GM10847 (cell line): Measurements from ENCODE around the gene PDLIM3.

Experiments used
- POLR2A ChIP-seq: IDR thresholded peaks from 2 replicates; pipeline ENCODE4 v1.6.1; 2011; ENCODE audit not compliant: insufficient read length; ENCODE audit errors: extremely low read depth

PDLIM3 gene

DNA sequence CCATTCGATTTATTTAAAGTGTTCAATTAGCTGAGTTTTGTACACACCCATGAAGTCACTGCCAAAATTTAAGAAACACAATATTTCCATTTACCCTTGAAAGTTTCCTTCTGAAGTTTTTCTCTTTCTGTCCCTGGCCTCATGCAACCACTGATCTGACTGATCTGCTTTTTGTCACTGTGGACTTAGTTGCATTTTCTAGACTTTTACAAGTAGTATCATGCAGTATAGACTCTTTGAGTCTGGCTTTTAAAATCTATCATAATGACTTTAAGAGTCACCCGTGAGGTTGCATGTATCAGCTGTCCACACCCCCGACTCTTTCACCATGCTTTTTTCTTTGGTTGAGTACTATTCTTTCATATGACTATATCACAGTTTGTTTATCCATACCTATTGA lies 29.0 kb upstream of the PDLIM3 start:
- no peak for TF ChIP-seq POLR2A

DNA sequence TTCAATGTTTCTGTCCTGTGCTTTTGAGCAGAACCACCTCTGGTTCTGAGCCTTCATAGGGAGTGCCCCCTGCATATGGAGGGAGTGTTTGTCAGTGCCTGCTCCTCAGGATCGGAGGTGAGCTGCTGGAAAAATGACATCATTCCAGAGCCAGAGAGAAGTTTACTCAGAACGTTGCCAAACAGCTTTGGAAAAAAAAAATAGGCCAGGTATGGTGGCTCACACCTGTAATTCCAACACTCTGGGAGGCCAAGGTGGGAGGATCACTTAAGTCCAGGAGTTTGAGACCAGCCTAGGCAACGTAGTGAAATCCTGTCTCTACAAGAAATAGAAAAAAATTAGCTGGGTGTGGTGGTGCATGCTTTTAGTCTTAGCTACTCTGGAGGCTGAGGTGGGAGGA lies 27.2 kb upstream of the PDLIM3 start:
- no peak for TF ChIP-seq POLR2A

DNA sequence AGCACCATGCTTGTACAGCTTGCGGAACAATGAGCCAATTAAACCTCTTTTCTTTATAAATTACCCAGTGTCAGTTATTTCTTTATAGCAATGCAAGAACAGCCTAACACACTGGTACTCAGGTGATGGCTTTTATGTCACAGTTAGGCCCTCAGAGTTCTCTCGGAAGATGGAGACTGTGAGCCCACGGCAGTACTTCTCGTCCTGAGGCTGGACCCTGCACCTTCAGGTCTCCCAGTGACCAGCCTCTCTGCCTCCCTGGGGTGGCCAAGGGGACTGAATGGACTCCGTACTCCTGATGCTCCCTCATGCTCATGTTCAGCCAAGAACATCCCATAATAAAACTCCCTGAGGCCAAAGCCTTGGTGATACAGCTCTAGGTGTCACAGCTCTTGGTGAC lies 25.0 kb upstream of the PDLIM3 start:
- TF ChIP-seq POLR2A: no peak

DNA sequence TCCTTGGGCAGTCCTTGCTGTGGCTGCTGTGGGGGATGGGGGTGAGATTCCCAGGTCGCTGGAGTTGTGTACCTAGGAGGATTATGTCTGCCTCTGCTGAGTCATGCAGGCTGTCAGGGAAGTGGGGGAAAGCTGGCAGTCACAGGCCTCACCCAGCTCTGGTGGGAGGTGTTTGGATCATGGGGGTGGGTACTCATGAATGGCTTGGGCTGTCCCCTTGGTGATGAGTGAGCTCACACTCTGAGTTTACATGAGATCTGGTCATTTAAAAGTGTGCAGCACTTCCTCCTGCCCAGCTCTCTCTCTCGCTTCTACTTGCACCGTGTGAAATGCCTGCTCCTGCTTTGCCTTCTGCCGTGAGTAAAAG lies 24.6 kb upstream of the PDLIM3 start:
- no peak for TF ChIP-seq POLR2A

DNA sequence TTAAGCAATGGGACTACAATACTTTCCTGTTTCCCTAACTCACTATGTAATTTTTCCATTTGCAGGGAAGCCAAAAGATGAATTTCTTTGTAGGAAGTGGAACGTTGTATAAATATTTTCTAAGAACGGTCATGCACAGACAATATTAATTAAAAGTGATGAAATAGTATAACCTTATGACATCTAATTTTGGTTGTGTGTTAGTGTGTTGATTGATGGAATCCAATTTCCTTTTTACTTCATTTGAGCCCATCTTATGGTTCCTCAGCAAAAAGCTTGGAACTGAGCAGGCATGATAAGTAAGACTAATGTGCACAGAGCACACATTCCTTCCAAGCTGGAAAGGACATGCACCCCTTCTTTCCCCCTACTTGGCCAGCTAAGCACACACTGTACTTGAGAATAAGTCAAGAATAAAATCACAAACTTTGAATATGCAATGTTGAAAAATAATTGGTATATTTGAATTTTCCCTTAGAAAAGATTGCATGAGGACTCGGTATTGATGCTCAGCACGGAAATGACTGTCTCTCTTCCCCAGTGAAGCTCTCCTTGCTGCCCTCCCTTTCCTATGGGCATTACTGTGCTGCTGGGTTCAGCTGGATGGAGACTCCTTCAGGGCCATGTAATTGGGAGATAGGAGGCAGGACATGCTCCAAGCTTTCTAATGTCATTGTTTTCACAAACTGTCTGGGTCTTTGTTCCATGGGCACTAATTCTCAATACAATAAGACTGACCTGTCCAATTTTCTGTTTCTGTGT lies 19.2 kb upstream of the PDLIM3 start:
- no peak for TF ChIP-seq POLR2A

DNA sequence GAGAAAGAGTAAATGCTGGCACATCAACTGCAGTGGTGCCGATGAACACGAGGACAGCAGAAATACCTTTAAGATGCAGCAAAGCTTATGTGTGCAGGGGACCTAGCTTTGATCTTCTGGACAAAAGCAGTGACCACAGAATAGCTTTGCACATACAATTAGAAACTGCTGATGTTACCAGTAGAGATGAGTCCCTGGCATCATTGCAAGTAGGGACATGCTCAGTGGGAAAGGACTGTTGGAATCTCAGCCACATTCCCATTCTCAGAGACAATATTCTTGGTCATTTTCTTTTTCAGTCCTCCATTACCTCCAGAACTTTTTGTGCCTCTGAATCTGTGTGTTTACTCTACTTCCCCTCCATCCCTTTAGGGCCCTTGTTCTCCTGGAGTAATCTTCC lies 16.9 kb upstream of the PDLIM3 start:
- TF ChIP-seq POLR2A: no peak

DNA sequence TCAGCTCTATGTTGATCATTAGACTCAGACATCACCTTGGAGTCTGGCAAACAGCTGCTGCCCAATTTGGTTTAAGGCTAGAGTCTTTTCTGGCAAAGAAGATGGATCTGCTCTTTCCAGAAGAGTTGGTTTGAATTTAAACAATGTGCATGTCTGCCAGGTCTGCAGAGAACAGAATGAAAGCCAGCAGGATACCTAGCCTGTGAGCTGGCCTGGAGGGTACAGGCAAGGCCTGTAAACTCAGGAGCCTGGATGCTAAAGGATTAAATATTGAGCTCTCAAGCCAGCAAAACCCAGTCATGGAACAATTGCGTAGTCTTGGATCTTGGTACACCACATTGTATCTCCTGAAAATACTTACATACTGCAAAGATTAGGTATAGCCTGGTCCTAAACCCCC lies 15.6 kb upstream of the PDLIM3 start:
- no peak for TF ChIP-seq POLR2A

DNA sequence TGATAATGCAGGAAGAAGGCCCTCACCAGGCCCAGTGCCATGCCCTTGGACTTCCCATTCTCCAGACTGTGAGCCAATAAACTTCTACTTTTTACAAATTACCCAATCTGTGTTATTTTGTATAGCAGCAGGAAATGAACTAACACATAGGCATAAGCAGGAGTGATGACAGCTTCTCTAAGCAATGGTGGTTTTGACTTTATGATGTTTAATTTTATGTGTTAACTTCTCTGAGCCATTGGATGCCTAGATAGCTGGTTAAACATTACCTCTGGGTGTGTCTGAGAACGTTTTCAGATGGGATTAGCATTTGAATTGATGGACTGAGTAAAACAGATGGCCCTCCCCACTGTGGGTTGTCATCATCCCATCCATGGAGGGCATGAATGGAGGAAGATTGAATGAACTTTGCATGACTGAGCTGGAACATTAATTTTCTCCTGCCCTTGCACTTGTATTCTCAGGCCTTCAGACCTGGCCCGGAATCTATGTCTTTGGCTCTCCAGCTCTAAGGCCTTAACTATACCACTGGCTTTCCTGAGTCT lies 13.9 kb upstream of the PDLIM3 start:
- no peak for TF ChIP-seq POLR2A

DNA sequence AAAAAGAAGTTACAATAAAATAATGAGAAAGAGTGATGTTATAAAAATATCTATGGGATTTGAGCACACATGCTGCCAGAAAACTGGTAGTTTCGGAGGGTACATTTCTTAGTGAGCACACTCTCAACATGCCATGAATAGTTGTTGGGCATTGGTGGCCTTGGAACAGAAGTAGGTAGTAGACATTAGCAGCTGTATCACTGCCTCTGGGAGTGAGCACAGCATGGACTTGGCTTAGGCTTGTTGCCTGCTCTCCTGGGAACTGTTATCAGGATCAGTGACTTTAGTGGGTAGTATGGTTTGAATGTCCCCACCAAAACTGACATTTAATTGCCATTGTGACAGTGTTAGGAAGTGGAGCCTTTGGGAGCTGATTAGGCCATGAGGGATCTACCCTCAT lies 13.3 kb upstream of the PDLIM3 start:
- no peak for TF ChIP-seq POLR2A

DNA sequence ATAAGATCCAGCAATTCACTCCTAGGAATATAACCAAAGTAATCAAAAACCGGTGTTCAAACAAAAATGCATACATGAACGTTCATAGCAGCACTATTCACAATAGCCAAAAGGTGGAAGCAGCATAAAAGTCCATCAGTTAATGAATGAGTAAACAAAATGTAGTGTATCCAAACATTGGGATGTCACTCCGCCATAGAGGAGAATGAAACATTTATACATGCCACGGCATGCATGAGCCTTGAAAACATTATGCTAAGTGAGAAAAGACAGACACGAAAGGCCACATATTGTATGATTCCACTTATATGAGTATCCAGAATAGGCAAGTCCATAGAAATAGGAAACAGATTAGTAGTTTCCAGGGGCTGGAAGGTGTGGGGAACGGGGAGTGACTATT lies 11.0 kb upstream of the PDLIM3 start:
- no peak for TF ChIP-seq POLR2A

DNA sequence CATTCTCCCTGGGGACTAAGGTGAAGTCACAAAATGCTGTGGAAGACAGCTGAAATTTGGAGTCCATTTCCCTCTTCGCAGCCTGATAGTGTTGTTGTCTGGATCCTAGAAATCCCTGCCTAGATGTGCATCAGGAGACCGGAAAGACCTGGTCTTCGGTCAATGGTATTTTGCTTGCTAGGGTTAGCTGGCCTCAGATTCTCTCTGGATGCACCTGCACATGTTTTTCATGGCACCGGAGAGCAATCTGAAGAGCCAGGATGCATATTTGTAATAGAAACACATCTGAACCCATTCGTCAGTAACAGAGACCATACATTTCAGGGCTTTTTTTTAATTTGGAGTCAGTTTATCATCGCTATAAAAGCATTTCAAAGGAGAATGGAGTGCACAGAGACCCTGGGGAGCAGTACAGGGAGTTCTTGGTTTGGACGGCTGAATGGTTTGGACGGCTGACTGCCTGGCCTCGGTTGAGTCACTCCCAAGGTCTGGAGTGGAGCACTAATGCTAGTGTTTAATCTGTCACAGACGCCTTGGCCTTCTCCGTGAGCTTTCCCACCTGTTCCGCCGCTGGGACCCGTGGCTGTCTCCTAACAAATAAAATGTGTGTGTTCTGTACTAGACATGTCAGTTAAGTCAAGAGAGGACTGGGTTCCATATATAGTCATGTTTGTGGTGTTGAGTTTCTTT lies 7.5 kb upstream of the PDLIM3 start:
- TF ChIP-seq POLR2A: no peak

DNA sequence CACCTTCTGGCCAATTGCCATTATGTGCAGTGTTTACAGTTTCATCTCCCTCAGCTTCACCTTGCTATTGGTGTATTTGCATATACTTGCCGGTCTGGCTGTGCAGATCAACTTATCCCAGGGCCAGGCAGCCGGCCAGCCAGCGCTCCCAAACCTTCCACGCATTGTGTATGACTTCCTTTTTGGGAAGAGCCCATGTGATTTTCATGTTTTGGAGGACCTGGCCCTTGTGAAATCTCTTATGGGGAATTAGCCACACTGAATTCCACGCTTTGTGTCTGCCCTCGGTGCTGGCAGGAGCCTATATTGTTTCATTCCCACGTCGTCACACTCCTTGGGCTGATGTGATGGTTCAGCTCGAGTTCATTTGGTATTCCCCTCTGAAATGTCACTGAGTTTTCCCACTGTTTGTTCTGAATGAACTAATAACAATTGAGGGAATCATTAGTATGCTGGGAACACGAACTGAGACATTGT lies 6.0 kb upstream of the PDLIM3 start:
- no peak for TF ChIP-seq POLR2A

DNA sequence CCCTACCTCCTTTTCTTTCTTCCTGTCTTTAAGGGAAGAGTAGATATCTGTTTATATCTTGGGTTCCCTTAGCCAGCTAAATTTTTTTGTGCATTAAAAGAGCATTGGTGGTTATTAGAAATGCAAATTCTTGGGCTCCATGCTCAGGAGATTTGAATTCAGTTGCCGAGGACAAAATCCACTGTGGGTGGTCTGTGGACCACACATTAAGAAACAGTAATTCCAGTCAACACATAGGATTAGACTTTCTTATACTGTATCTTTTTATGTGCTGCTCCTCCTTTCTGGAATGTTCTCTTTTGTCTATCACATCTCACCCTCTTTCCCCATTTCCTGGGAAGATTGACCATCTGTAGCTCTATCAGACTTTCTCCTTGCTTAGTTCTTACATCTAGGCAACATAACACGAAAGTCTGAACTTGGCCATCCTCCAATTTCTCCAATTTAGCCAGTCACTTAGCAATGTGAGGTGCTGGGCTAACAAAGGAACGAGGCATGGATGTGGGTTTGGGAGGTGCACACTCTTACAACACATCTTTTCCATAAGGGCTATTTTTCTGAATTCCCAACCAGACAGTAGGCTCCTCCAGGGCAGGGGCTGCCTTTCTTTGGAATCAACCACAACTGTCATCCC lies 5.3 kb upstream of the PDLIM3 start:
- TF ChIP-seq POLR2A: no peak

DNA sequence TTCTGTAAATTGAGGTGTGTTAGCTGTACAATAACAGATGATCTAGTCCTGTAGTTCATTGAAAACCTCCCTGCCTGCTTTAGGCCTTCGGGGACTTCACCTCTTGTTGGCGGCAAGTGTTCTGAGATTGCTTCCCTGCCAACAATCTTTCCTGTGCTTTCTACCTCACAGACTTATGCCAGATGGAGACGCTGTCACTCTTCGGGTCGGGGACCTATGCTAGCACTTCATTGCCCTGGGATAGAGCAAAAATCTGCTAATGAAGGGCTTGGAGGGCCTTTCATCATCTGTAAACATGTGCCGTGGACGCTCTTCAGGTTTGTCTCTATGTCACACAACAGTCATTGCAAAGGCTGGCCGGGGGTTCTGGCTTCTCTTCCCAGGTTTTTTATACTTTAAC lies 4.7 kb upstream of the PDLIM3 start:
- no peak for TF ChIP-seq POLR2A

DNA sequence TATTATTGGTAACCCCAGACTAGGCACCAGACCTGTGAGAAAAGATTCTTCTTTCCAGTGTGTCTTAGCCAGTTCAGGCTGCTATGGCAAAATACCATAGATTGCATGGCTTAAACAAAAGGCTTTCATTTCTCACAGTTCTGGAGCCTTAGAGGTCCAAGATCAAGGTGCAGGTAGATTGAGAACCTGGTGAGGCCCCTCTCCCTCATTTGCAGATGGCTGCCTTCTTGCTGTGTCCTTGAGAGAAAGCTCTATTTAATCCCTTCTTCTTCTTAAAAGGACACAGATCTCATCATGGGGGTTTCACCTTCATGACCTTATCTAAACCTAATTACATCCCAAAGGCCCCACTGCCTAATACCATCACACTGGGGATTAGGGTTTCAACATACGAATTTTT lies 3.5 kb upstream of the PDLIM3 start:
- TF ChIP-seq POLR2A: no peak

DNA sequence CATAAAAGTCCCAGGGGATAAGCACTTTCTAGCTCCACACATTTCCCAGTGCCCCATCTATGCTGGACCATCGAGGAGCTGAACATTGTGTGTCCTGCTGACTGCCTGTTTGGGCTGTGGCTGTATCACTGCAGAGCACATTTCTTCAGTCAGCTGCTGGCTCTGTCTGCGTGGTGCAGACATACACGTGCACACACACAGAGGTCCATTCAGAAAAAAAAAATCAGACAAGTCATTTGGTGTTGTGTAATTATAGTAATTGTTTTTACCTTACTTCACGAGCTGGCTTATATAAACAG lies 1.1 kb upstream of the PDLIM3 start:
- TF ChIP-seq POLR2A: no peak

DNA sequence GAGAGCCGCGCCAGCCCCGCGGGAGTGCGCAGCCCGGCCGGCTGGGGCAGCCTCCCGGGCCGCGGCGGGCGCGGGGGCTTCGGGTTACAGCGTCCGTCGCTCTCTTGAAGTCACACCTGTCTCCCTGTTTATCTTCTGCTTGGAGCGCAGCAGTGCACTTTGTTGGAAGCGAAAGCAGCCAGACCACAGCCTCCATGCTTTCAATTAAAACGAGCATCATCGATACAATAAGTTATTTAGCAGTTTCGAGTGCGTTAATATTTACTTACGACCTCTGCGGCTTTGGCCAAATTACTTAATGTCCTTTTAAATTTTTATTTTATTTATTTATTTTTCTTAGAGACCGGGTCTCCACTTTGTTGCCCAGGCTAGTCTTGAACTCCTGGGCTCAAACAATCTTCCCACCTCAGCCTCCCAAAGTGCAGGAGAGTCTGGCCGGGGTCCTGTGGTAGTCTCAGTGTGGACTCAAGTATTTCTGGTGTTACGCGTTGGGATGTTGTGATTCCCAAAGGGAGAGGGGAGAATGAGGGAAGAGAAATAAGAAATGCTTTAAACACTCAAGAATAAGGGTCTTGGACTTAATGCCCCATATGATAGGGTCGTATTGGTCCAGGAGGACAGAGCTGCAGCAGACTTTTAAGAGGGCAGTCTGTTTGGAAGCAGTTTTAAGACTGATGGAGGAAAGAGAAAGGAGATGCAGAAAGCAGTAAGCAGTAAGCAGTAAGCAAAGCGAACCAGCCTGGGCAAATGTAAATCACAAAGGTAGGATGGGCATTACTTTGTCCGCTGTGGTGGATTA lies 504 bp upstream of the PDLIM3 start:
- TF ChIP-seq POLR2A: no peak
